Spleen (tissue), 11 donors: ENCODE results near the gene CDC42BPB. TPM values are rescaled to one million over a fixed set of nuclear protein-coding genes. Genes with fewer than 3 reads are reported as not detected.
A peak's percentile ranks its signal among the peaks of the same experiment; 100 is the strongest.

Source experiments
- DNase-seq: peaks from one replicate; pipeline ENCODE4 v3.0.0-alpha.2; 2020
- H3K27ac ChIP-seq, 8 donors: fragments of 200-600 bp; sonication (generic) in 7 of 8; 1 replicate in 4 of 8; 2 replicates in 4 of 8; pipeline versions ENCODE4 v1.5.0 to v1.8.0; 2016 to 2021; ENCODE audit warnings: inconsistent platforms in 4 of 8, mild to moderate bottlenecking in 4 of 8, moderate library complexity in 1 of 8
- H3K27me3 ChIP-seq, 7 donors: fragments of 200-600 bp; sonication (generic) in 6 of 7; replicated peaks in 1 of 7; 1 replicate in 4 of 7; 2 replicates in 3 of 7; pipeline versions ENCODE4 v1.5.0 to v1.8.0; 2016 to 2021; ENCODE audit warnings: inconsistent platforms in 3 of 7, mild to moderate bottlenecking in 1 of 7
- H3K36me3 ChIP-seq, 6 donors: fragments of 200-600 bp; sonication (generic) in 5 of 6; 1 replicate in 4 of 6; 2 replicates in 2 of 6; pipeline versions ENCODE4 v1.5.0 to v1.8.0; 2016 to 2021; ENCODE audit warnings: inconsistent platforms in 2 of 6
- H3K4me1 ChIP-seq, 6 donors: fragments of 200-600 bp; sonication (generic) in 5 of 6; 1 replicate in 3 of 6; 2 replicates in 3 of 6; pipeline versions ENCODE4 v1.5.0 to v1.8.0; 2016 to 2021; ENCODE audit warnings: inconsistent platforms in 3 of 6
- H3K4me3 ChIP-seq, 8 donors: fragments of 200-600 bp; sonication (generic) in 7 of 8; 1 replicate in 4 of 8; 2 replicates in 4 of 8; pipeline versions ENCODE4 v1.5.0 to v1.8.0; 2016 to 2021; ENCODE audit warnings: inconsistent platforms in 4 of 8, mild to moderate bottlenecking in 4 of 8, moderate library complexity in 2 of 8
- H3K9me3 ChIP-seq, 8 donors: fragments of 200-600 bp; sonication (generic) in 7 of 8; 1 replicate in 4 of 8; 2 replicates in 4 of 8; pipeline versions ENCODE4 v1.5.0 to v1.8.0; 2016 to 2021; ENCODE audit warnings: inconsistent platforms in 4 of 8
- CTCF ChIP-seq, 11 experiments: fragments of 200-600 bp in 7 of 11; fragments of 450-650 bp in 4 of 11; sonication (generic) in 4 of 11; IDR thresholded peaks in 8 of 11; conservative IDR thresholded peaks in 3 of 11; 1 replicate in 7 of 11; 2 replicates in 4 of 11; pipeline versions ENCODE4 v1.4.0 to v1.8.0; 2016 to 2021; ENCODE audit warnings: antibody characterized with exemption in 11 of 11, inconsistent platforms in 4 of 11, mild to moderate bottlenecking in 1 of 11
- POLR2A ChIP-seq, 3 donors: fragments of 450-650 bp; IDR thresholded peaks; one replicate each; pipeline ENCODE4 v1.5.1; 2017; ENCODE audit warnings: antibody characterized with exemption in 3 of 3, mild to moderate bottlenecking in 1 of 3
- POLR2AphosphoS5 ChIP-seq, 3 donors: sonication (generic); formaldehyde crosslinking; IDR thresholded peaks; one replicate each; pipeline ENCODE4 v1.5.1; 2017; ENCODE audit warnings: antibody characterized with exemption in 3 of 3
- WGBS, 5 donors: extraction: QIAGEN DNeasy Blood & Tissue Kit in 3 of 5; methylation state at CpG; one replicate each; pipeline versions ENCODE4 v1.1.5 to v1.1.7; 2013 to 2018; 5-methylcytosine and 5-hydroxymethylcytosine counted together
- intact Hi-C: fragments of 100-400 bp; cut with DNase I; formaldehyde crosslinking; loops from one replicate; pipeline ENCODE4 v1.15.0; 2023; ENCODE audit warnings: low total_unique reads
- polyA plus RNA-seq, 3 donors: library from polyadenylated mRNA; stranded (reverse); fragments of 200-250 nt; gene quantifications; one replicate each; pipeline ENCODE4 v1.2.1, GENCODE V29; 2013
- total RNA-seq, 7 donors: library from RNA; depleted of rRNA in 3 of 7; stranded (reverse); fragments of >200 nt in 3 of 7; fragmentation: NEBNext Ultra II Directional in 4 of 7; extraction: Animal tissue kit (Norgen Biotek cat#: 25700) in 4 of 7; gene quantifications; one replicate each; pipeline versions ENCODE4 v1.1.0 to v1.2.1, GENCODE V29; 2016 to 2021
- donor health status: healthy with polysubstance abuse.
- donor health status: DM: no; HTN: no; CAD: no; lungs with moderate emphysema.
- donor health status: DM: no; HTN: no; CAD: no.
- donor health status: Bipolar disorder and iron deficiency.
- donor health status: healthy.
- donor health status: DM: no; HTN: no; CAD: no.
- donor health status: DM: yes; HTN: yes; CAD: no.

Gene CDC42BPB
- total and polyA plus RNA-seq, 10 donors = 6.4 to 94.5 (median 77.8) TPM

GRCh38 chr14:102952276-102952675, 105.1 kb downstream of the CDC42BPB start:
- no peaks in the 10 kb centered on the region for H3K9me3 ChIP-seq
- 88 to 100% (median 92%) methylated on average over 6 of the region's 6 CpGs for WGBS, 5 donors
- H3K27ac ChIP-seq = no peak overlapping the region
- peaks cover 0 to 95% (median 70%) of the 10 kb centered on the region in 6 donors for H3K36me3 ChIP-seq
- TF ChIP-seq CTCF (IDR thresholded peaks at IDR 0.05 in 8 of 11, conservative IDR thresholded peaks at IDR 0.05 in 3 of 11) (no peak), POLR2AphosphoS5 (IDR thresholded peaks at IDR 0.05) (no peak), POLR2A (IDR thresholded peaks at IDR 0.05) (no peak)
- no peak for DNase-seq
- H3K27me3 ChIP-seq = no peaks in the 10 kb centered on the region
- H3K4me1 ChIP-seq = peaks cover 0 to 19% (median 13%) of the 10 kb centered on the region in 6 donors
- H3K4me3 ChIP-seq = no peak overlapping the region
- intact Hi-C loops = no loop called here

- TF ChIP-seq POLR2A (IDR thresholded peaks at IDR 0.05) = no peak
- TF ChIP-seq CTCF (IDR thresholded peaks at IDR 0.05 in 8 of 11, conservative IDR thresholded peaks at IDR 0.05 in 3 of 11) = no peak
- TF ChIP-seq POLR2AphosphoS5 (IDR thresholded peaks at IDR 0.05) = no peak
- peaks cover 0 to 23% (median 13%) of the 10 kb centered on the region in 6 donors for H3K4me1 ChIP-seq
- no peaks in the 10 kb centered on the region for H3K9me3 ChIP-seq
- H3K27ac ChIP-seq = no peak overlapping the region
- H3K4me3 ChIP-seq = no peak overlapping the region
- DNase-seq = no peak
- H3K36me3 ChIP-seq = peaks cover 0 to 95% (median 69%) of the 10 kb centered on the region in 6 donors
- H3K27me3 ChIP-seq = no peaks in the 10 kb centered on the region
- WGBS, 5 donors = 73 to 84% (median 80%) methylated on average over 8 of the region's 8 CpGs
- intact Hi-C loops = no loop called here
Measured at GRCh38 chr14:102951799-102952198, 105.5 kb downstream of the CDC42BPB start.

- 78 to 85% (median 81%) methylated on average over 10 of the region's 10 CpGs for WGBS, 5 donors
Measured at GRCh38 chr14:102951034-102951433, 106.3 kb downstream of the CDC42BPB start.

More at GRCh38 chr14:102951034-102951433, 106.3 kb downstream of the CDC42BPB start:
- Histone ChIP-seq H3K27ac (no peak overlapping the region), H3K27me3 (no peaks in the 10 kb centered on the region), H3K4me1 (peaks cover 0 to 30% (median 13%) of the 10 kb centered on the region in 6 donors), H3K36me3 (peaks cover 3 to 95% (median 68%) of the 10 kb centered on the region in 6 donors), H3K9me3 (no peaks in the 10 kb centered on the region), H3K4me3 (no peak overlapping the region)
- intact Hi-C loops = no loop called here
- no peak for TF ChIP-seq CTCF (IDR thresholded peaks at IDR 0.05 in 8 of 11, conservative IDR thresholded peaks at IDR 0.05 in 3 of 11)
- peak in 2 of 3 donors; percentile 50 to 52 for TF ChIP-seq POLR2AphosphoS5 (IDR thresholded peaks at IDR 0.05)
- TF ChIP-seq POLR2A (IDR thresholded peaks at IDR 0.05) = no peak
- DNase-seq = no peak
